OCI-LY1 (cell line): ENCODE results near the gene LAMP1.
"Not testable (repeated sequence)": the region's sequence is repeated elsewhere in the genome, so short reads cannot be mapped to it uniquely, and the experiment has no call there.

Source experiments
- H2AFZ ChIP-seq: fragments of 200-600 bp; sonication (generic), shearing (Covaris generic); 2 replicates; pipeline ENCODE4 v1.6.0; 2014; ENCODE audit warnings: antibody characterized with exemption, mild to moderate bottlenecking, low read length
- H3F3A ChIP-seq: fragments of 200-600 bp; sonication (generic), shearing (Covaris generic); 2 replicates; pipeline ENCODE4 v1.6.0; 2014; ENCODE audit warnings: mild to moderate bottlenecking, antibody characterized with exemption, low read length, moderate library complexity; ENCODE audit not compliant: insufficient read depth
- H3K27ac ChIP-seq: fragments of 200-600 bp; sonication (generic); 2 replicates; pipeline ENCODE4 v1.5.1; 2014; ENCODE audit warnings: low read length, mixed run types, mild to moderate bottlenecking, low read depth; ENCODE audit not compliant: poor library complexity, severe bottlenecking
- H3K27me3 ChIP-seq: fragments of 200-600 bp; sonication (generic); 2 replicates; pipeline ENCODE4 v1.6.0; 2014; ENCODE audit warnings: antibody characterized with exemption, mild to moderate bottlenecking, low read length, moderate library complexity; ENCODE audit not compliant: insufficient read depth
- H3K36me3 ChIP-seq: fragments of 200-600 bp; sonication (generic); 2 replicates; pipeline ENCODE4 v1.6.1; 2014; ENCODE audit warnings: mild to moderate bottlenecking, antibody characterized with exemption, low read length, moderate library complexity, mixed read lengths; ENCODE audit not compliant: insufficient read depth
- H3K4me1 ChIP-seq: fragments of 200-600 bp; sonication (generic); 2 replicates; pipeline ENCODE4 v1.5.1; 2014; ENCODE audit warnings: mild to moderate bottlenecking, low read length, moderate library complexity; ENCODE audit not compliant: insufficient read depth, severe bottlenecking
- H3K4me2 ChIP-seq: fragments of 200-600 bp; sonication (generic), shearing (Covaris generic); 2 replicates; pipeline ENCODE4 v1.6.1; 2014; ENCODE audit warnings: low read length
- H3K4me3 ChIP-seq: fragments of 200-600 bp; sonication (generic); 2 replicates; pipeline ENCODE4 v1.5.1; 2014; ENCODE audit warnings: low read length, low read depth, mild to moderate bottlenecking, mixed read lengths; ENCODE audit not compliant: poor library complexity, severe bottlenecking
- H3K79me2 ChIP-seq: fragments of 200-600 bp; shearing (Covaris generic); 2 replicates; pipeline ENCODE4 v1.6.1; 2016; ENCODE audit warnings: mixed run types, low read length, mixed read lengths; ENCODE audit not compliant: insufficient read depth
- H3K9ac ChIP-seq: fragments of 200-600 bp; sonication (generic), shearing (Covaris generic); 2 replicates; pipeline ENCODE4 v1.6.1; 2014; ENCODE audit warnings: mild to moderate bottlenecking, low read length, mixed read lengths
- H3K9me2 ChIP-seq: fragments of 200-600 bp; sonication (generic), shearing (Covaris generic); 2 replicates; pipeline ENCODE4 v1.6.1; 2014; ENCODE audit warnings: low read depth, mild to moderate bottlenecking, low read length, mixed read lengths
- H3K9me3 ChIP-seq: fragments of 200-600 bp; shearing (Covaris generic); 2 replicates; pipeline ENCODE4 v1.6.1; 2014; ENCODE audit warnings: low read length, mixed read lengths
- H4K20me1 ChIP-seq: fragments of 200-600 bp; sonication (generic), shearing (Covaris generic); 2 replicates; pipeline ENCODE4 v1.6.0; 2016; ENCODE audit warnings: mild to moderate bottlenecking, low read length; ENCODE audit not compliant: insufficient read depth
- EZH2 ChIP-seq: fragments of 200-600 bp; sonication (generic), shearing (Covaris generic); IDR thresholded peaks from 2 replicates; pipeline ENCODE4 v1.8.0; 2017; ENCODE audit warnings: borderline replicate concordance, mixed run types, mild to moderate bottlenecking, antibody characterized with exemption, low read length, moderate library complexity, mixed read lengths
- TF ChIP-seq, protein P1 (sequence below): fragments of 200-600 bp; sonication (generic), shearing (Covaris generic); IDR thresholded peaks from 2 replicates; pipeline ENCODE4 v1.5.1; 2017; ENCODE audit warnings: mild to moderate bottlenecking, antibody characterized with exemption, low read length, moderate library complexity, mixed read lengths

LAMP1 gene

DNA sequence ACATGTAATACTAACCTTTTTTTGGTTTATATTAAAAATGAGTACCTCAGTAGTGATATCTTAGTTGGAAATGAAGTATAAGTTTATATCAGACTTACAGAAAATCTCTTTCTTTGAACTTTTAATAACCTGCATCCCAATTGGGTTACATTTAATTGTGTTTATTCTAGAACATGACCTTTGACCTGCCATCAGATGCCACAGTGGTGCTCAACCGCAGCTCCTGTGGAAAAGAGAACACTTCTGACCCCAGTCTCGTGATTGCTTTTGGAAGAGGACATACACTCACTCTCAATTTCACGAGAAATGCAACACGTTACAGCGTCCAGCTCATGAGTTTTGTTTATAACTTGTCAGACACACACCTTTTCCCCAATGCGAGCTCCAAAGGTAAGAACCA lies 12.4 kb downstream of the LAMP1 start:
- TF ChIP-seq, protein P1, sequence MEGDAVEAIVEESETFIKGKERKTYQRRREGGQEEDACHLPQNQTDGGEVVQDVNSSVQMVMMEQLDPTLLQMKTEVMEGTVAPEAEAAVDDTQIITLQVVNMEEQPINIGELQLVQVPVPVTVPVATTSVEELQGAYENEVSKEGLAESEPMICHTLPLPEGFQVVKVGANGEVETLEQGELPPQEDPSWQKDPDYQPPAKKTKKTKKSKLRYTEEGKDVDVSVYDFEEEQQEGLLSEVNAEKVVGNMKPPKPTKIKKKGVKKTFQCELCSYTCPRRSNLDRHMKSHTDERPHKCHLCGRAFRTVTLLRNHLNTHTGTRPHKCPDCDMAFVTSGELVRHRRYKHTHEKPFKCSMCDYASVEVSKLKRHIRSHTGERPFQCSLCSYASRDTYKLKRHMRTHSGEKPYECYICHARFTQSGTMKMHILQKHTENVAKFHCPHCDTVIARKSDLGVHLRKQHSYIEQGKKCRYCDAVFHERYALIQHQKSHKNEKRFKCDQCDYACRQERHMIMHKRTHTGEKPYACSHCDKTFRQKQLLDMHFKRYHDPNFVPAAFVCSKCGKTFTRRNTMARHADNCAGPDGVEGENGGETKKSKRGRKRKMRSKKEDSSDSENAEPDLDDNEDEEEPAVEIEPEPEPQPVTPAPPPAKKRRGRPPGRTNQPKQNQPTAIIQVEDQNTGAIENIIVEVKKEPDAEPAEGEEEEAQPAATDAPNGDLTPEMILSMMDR, result no peak
- no peak for TF ChIP-seq EZH2
- H3K27ac ChIP-seq, result no peak overlapping the region
- no peaks in the 10 kb centered on the region for H3K9me2 ChIP-seq
- no peaks in the 10 kb centered on the region for H3K9me3 ChIP-seq
- no peaks in the 10 kb centered on the region for H3F3A ChIP-seq
- H4K20me1 ChIP-seq, result no peaks in the 10 kb centered on the region
- no peak overlapping the region for H3K9ac ChIP-seq
- H3K4me3 ChIP-seq, result no peak overlapping the region
- no peak overlapping the region for H2AFZ ChIP-seq
- H3K27me3 ChIP-seq, result no peaks in the 10 kb centered on the region
- no peaks in the 10 kb centered on the region for H3K4me1 ChIP-seq
- H3K79me2 ChIP-seq, result peaks cover 28% of the 10 kb centered on the region
- peaks cover 47% of the 10 kb centered on the region for H3K36me3 ChIP-seq
- H3K4me2 ChIP-seq, result no peak overlapping the region

DNA sequence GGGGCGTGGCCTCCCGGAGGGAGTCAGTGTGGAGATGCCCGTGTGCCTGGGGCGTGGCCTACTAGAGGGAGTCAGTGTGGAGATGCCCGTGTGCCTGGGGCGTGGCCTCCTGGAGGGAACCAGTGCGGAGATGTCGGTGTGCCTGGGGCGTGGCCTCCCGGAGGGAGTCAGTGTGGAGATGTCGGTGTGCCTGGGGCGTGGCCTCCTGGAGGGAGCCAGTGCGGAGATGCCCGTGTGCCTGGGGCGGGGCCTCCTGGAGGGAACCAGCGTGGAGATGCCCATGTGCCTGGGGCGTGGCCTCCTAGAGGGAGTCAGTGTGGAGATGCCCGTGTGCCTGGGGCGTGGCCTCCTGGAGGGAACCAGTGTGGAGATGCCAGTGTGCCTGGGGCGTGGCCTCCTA lies 17.1 kb downstream of the LAMP1 start:
- not testable (repeated sequence) for H3K4me3 ChIP-seq, H3F3A ChIP-seq, H3K9me3 ChIP-seq, H3K4me1 ChIP-seq, H2AFZ ChIP-seq, H3K9me2 ChIP-seq, H3K79me2 ChIP-seq, H3K27ac ChIP-seq, H4K20me1 ChIP-seq, H3K9ac ChIP-seq, H3K4me2 ChIP-seq, H3K27me3 ChIP-seq
- H3K36me3 ChIP-seq, result peaks cover 58% of the 10 kb centered on the region

GRCh38 chr13:113314895-113315470 lies 17.9 kb downstream of the LAMP1 start:
- not testable (repeated sequence) for H3K27ac ChIP-seq, H2AFZ ChIP-seq, H3F3A ChIP-seq, H3K9ac ChIP-seq, H3K27me3 ChIP-seq, H3K4me2 ChIP-seq, H3K4me3 ChIP-seq, H4K20me1 ChIP-seq, H3K79me2 ChIP-seq, H3K9me3 ChIP-seq, H3K4me1 ChIP-seq, H3K9me2 ChIP-seq
- peaks cover 59% of the 10 kb centered on the region for H3K36me3 ChIP-seq

DNA sequence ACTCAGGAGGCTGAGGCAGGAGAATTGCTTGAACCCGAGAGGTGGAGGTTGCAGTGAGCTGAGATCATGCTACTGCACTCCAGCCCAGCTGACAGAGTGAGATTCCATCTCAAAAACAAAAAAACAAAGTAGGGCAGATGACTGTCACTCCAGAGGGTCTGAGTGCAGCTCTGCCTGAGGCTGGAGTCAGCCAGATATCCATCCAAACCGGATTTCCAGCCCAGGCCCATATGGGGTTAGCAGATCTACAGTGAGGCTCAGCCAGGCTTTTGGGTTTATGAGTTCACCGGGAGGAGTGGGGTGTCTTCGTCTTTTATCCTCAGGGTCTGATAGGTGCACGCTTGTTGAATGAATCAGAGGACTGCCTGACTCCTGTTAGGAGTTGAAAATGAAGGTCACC lies 19.0 kb downstream of the LAMP1 start:
- TF ChIP-seq, protein P1, result no peak
- no peak for TF ChIP-seq EZH2
- Histone ChIP-seq H3K4me2 (no peak overlapping the region), H2AFZ (no peak overlapping the region), H3K27ac (no peak overlapping the region), H3K9ac (no peak overlapping the region), H3K4me1 (no peaks in the 10 kb centered on the region), H3K4me3 (no peak overlapping the region), H3K79me2 (no peaks in the 10 kb centered on the region), H3K27me3 (no peaks in the 10 kb centered on the region), H4K20me1 (no peaks in the 10 kb centered on the region), H3K9me3 (no peaks in the 10 kb centered on the region), H3F3A (no peaks in the 10 kb centered on the region), H3K9me2 (no peaks in the 10 kb centered on the region), H3K36me3 (peaks cover 61% of the 10 kb centered on the region)
